Adrenal gland (tissue), 5 donors: ENCODE data around the gene PRKCSH.

Experiments used
- CTCF ChIP-seq, 6 experiments: fragments of 450-650 bp in 4 of 6; fragments of 200-600 bp in 2 of 6; sonication (generic) in 1 of 6; IDR thresholded peaks; 1 replicate in 5 of 6; 2 replicates in 1 of 6; pipeline versions ENCODE4 v1.5.1 to v1.8.0; 2016 to 2021; ENCODE audit warnings: antibody characterized with exemption in 6 of 6, mild to moderate bottlenecking in 2 of 6, moderate library complexity in 1 of 6
- POLR2A ChIP-seq, 2 donors: fragments of 450-650 bp; IDR thresholded peaks; one replicate each; pipeline ENCODE4 v1.6.1; 2017; ENCODE audit warnings: antibody characterized with exemption in 2 of 2, mild to moderate bottlenecking in 2 of 2, moderate library complexity in 1 of 2
- donor health status: DM: no; HTN: no; CAD: no.

DNA sequence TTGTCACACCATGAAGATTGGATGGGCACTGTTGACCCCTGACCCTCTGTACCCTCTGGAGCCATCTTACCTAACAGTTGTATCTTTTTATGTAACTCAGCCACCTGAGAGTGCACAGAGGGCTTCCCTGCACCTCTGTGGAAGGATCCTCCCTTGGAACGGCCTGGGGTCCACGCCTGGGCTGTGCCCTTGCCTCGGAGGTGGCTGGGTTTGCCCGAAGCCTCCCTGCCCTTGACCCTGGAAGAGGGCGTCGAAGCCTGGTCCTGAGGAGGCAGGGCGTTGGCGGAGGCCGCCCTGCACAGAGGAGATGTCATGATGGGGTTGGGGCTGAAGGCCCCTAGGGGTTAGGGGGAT, 755 bp upstream of the PRKCSH start:
- TF ChIP-seq CTCF (IDR thresholded peaks at IDR 0.05): no peak
- TF ChIP-seq POLR2A (IDR thresholded peaks at IDR 0.05): no peak
